ENCODE data around the gene GPR108.

- TF ChIP-seq CTCF (conservative IDR thresholded peaks at IDR 0.05; ENCODE audit: low read length), result no peak
- no peak for TF ChIP-seq EZH2phosphoT487 (IDR thresholded peaks at IDR 0.05; ENCODE audit: borderline replicate concordance, low read depth, low read length)
Measured at GRCh38 chr19:6697291-6697690, 40.1 kb downstream of the GPR108 start.
